Urinary bladder (tissue), 4 donors: Measurements from ENCODE around the gene VPS11. TPM values are rescaled to one million over a fixed set of nuclear protein-coding genes. Genes with fewer than 3 reads are reported as not detected.
"Not testable (repeated sequence)": the region's sequence is repeated elsewhere in the genome, so short reads cannot be mapped to it uniquely, and the experiment has no call there.

Experiments used
- DNase-seq: peaks from one replicate; pipeline ENCODE4 v3.0.0-alpha.2; 2015; ENCODE audit errors: extremely low spot score
- H3K27ac ChIP-seq: one replicate; pipeline ENCODE4 v1.5.1; 2013; ENCODE audit warnings: low read depth, mild to moderate bottlenecking, moderate library complexity
- H3K36me3 ChIP-seq: one replicate; pipeline ENCODE4 v1.6.1; 2013; ENCODE audit warnings: mild to moderate bottlenecking, moderate library complexity; ENCODE audit not compliant: insufficient read depth
- H3K4me1 ChIP-seq: one replicate; pipeline ENCODE4 v1.6.1; 2013; ENCODE audit warnings: mild to moderate bottlenecking, moderate library complexity; ENCODE audit not compliant: insufficient read depth
- H3K4me3 ChIP-seq: one replicate; pipeline ENCODE4 v1.5.1; 2013; ENCODE audit warnings: low read depth, low read length
- WGBS: extraction: QIAGEN DNeasy Blood & Tissue Kit; methylation state at CpG from one replicate; pipeline ENCODE4 v1.1.7; 2013; 5-methylcytosine and 5-hydroxymethylcytosine counted together
- polyA plus RNA-seq: library from polyadenylated mRNA; stranded (reverse); fragments of 200-250 nt; gene quantifications from one replicate; pipeline ENCODE4 v1.2.3, GENCODE V29; 2013
- total RNA-seq: library from RNA; depleted of rRNA; stranded (reverse); fragments of >200 nt; gene quantifications from one replicate; pipeline ENCODE4 v1.2.3, GENCODE V29; 2014
- donor health status: healthy with polysubstance abuse.
- donor health status: healthy.

Gene VPS11
- total and polyA plus RNA-seq, 2 donors = 20.2 to 41.9 TPM

DNA sequence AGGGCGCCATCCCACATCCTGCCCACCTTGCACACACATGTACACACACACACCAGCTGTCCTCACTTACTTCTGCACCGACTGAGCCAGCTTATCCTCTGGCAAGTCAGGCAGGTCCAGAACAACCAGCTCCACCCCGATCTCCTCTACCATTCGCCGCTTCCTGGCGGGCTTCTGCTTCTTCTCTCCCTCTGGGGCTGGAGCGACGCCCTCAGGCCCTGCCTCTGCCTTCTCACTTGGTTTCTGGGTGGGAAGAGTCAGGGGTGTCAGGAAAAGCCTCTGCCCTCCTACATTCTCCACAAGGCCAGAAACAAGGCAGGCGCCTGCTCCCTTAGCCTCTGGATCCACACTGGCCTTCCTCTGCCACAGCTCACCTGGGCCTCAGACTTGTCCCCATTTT, 19.0 kb upstream of the VPS11 start:
- Histone ChIP-seq H3K36me3 (peaks cover 7% of the 10 kb centered on the region), H3K27ac (no peak overlapping the region), H3K4me3 (no peak overlapping the region), H3K4me1 (no peaks in the 10 kb centered on the region)
- WGBS = 95% methylated on average over 9 of the region's 9 CpGs
- DNase-seq = no peak

GRCh38 chr11:119049081-119049480, 18.5 kb upstream of the VPS11 start:
- DNase-seq = no peak
- Histone ChIP-seq H3K27ac (no peak overlapping the region), H3K36me3 (peaks cover 7% of the 10 kb centered on the region), H3K4me3 (no peak overlapping the region), H3K4me1 (no peaks in the 10 kb centered on the region)
- 93% methylated on average over 7 of the region's 7 CpGs for WGBS

DNA sequence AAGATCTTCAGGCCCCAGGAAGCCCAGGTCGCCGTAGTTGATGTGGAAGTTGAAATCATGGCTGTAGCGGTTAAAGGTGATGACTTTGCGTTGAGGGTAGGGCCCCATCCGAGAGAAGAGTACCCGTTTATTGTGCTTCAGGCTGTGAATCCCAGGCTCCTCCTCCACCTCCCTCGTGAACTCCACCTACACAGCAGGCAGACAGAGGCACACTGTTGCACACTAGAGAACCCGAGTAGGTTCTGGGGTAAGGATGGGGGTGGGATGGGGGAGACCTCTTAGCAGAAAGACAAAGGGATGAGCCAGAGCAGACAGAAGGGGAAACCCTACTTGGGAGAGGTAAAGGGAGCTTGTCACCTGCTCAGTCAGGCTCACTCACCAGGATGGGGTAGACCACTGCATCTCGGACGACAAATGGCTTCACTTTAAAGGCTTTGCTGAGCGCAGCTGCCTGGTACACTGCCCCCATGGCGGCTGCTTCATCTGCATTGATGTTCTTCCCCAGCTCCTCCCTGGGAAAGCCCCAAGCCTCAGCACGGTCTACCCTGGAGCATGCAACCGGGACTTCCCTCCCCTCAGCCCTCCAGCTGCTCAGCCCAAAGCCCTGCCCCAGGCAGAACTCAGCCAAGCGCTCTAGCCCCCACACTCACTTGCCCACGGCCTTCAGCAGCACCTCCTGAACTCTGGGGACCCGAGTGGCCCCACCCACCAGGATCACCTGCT, 16.0 kb upstream of the VPS11 start:
- peaks cover 5% of the 10 kb centered on the region for H3K36me3 ChIP-seq
- WGBS = 84% methylated on average over 17 of the region's 17 CpGs
- DNase-seq = no peak
- peaks cover 2% of the 10 kb centered on the region for H3K4me1 ChIP-seq
- no peak overlapping the region for H3K27ac ChIP-seq
- no peak overlapping the region for H3K4me3 ChIP-seq

DNA sequence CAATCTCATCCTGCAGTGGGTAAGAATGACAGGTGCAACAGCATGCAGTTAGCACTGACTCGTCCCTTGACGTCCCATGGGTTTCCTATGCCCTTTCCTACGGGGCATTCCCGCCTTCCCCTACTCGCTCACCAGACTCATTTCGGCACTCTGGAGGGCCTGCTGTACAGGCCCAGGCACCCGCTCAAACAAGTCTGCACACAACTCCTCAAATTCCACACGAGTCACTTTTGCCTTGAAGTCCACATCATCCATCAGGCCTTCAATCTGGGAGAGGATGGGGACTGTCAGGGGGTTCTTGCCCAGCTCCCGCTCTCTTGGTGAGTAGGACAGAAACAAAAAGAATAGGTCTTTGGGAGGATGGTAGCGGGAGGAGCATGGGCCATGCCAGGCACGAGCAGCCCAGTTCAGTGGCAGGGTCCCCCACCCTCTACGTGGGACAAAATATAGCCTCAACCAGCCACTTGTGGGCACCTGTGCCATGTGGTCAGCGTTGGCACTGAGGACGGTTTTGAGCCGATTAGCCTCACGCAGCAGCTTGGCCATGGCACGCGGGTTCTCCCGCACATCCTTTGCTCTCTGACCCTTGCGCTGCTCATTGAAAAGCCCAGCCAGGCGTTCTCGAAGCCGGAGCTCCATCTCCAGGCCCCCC, 15.3 kb upstream of the VPS11 start:
- Histone ChIP-seq H3K4me3 (no peak overlapping the region), H3K4me1 (peaks cover 2% of the 10 kb centered on the region), H3K36me3 (peaks cover 5% of the 10 kb centered on the region), H3K27ac (no peak overlapping the region)
- no peak for DNase-seq
- 94% methylated on average over 23 of the region's 23 CpGs for WGBS

DNA sequence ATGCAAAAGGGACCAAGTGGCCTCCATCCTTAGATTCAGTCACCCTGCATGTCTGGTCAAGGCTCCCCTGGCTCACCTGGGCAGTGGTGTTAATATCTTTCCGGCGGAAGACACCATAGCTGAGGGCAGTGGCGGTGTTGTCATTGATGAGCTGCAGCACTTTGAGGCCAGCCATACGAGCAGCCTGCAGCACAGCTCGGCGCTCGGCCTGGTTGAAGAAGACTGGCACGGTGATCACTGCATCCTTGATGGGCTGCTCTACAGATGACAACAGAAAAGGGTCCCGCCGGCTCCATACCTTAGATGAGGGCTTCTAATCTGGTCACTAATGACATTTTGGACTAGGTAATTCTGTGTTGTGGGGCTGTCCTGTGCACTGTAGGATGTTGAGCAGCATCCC, 13.2 kb upstream of the VPS11 start:
- no peak overlapping the region for H3K4me3 ChIP-seq
- DNase-seq = no peak
- no peak overlapping the region for H3K27ac ChIP-seq
- peaks cover 2% of the 10 kb centered on the region for H3K36me3 ChIP-seq
- WGBS = 96% methylated on average over 10 of the region's 10 CpGs
- H3K4me1 ChIP-seq = peaks cover 2% of the 10 kb centered on the region

DNA sequence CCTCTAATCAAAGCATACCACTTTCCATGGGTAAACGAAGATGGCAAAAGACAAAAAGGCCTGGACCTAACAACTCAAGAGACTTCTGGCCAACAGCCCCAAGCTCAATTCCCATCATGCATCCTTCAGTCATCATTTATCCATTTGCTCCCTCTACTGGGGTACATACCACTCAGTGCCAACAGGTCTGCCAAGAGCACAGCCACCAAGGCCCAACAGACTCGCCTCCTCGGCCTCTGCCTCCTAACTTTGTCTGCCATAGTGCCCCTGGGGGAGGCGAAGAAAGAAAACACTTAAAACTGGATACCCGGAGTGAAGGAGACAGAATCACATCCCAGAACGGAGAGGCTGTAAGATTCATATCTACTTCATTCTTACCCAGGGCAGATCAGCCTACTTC, 11.7 kb upstream of the VPS11 start:
- WGBS = 45% methylated on average over 6 of the region's 6 CpGs
- H3K27ac ChIP-seq = no peak overlapping the region
- H3K4me1 ChIP-seq = peaks cover 2% of the 10 kb centered on the region
- H3K36me3 ChIP-seq = no peaks in the 10 kb centered on the region
- peak overlapping the region; percentile 92 for H3K4me3 ChIP-seq
- no peak for DNase-seq

- WGBS = under 1% methylated on average over 48 of the region's 48 CpGs
- Histone ChIP-seq H3K4me3 (peak overlapping the region; percentile 92), H3K27ac (peak overlapping the region; percentile 80), H3K4me1 (peaks cover 2% of the 10 kb centered on the region), H3K36me3 (no peaks in the 10 kb centered on the region)
- no peak for DNase-seq
Observed at GRCh38 chr11:119056421-119056999, 11.1 kb upstream of the VPS11 start.

DNA sequence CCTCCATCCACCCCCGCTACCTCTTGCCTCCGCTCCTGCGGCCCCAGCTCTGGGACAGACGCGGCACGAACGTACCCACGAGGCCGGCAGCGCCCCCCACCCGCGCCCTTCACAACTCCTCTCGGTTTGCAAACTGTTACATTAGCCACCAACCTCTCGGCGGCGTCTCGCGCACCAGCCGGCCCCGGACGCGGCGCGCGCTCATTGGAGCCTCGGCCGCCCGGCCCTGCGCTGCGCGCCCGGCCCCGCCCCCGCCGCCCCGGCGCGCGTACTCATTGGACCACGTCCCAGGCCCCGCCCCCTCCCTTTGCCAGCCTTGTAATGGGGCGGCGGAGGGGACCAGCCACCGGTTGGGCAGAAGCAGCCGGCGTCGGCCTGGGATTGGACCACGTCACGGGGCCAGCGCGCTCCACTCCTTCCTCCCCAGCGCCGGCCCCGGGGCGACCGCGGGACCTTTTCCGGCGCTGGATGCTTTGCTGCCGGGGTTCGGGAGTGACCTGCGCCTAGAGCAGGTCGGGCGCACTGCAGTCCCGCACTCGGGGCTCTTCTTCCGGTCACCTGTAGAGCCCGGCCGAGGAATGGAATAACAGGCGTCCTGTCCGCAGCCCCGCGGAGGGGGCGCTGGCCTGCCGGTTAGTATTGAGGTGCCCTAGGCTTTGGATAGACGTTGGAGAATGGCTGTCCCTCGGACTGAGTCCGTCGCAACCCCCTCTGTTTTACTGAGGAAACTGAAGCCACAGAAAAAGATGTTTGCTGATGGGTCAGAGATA, 10.4 kb upstream of the VPS11 start, which contains the start of gene HYOU1:
Gene HYOU1 (minus strand): TSS at position 206 of the 770 bp plus-strand sequence. CDS start 1,045 bp downstream, outside the sequence.
- H3K4me3 ChIP-seq = peak within 1 kb of the TSS; percentile 92
- peak; percentile 91 for DNase-seq
- peak within 1 kb of the TSS; percentile 84 for H3K27ac ChIP-seq
- peaks cover 2% of the 10 kb centered on the region for H3K4me1 ChIP-seq
- H3K36me3 ChIP-seq = no peaks in the 10 kb centered on the region
- WGBS = under 1% methylated on average over 79 of the region's 79 CpGs

- 87% methylated on average over 27 of the region's 35 CpGs for WGBS
- H3K27ac ChIP-seq, DNase-seq, H3K4me1 ChIP-seq, H3K36me3 ChIP-seq, H3K4me3 ChIP-seq: not testable (repeated sequence)
Observed at GRCh38 chr11:119059128-119059527, 8.5 kb upstream of the VPS11 start.

DNA sequence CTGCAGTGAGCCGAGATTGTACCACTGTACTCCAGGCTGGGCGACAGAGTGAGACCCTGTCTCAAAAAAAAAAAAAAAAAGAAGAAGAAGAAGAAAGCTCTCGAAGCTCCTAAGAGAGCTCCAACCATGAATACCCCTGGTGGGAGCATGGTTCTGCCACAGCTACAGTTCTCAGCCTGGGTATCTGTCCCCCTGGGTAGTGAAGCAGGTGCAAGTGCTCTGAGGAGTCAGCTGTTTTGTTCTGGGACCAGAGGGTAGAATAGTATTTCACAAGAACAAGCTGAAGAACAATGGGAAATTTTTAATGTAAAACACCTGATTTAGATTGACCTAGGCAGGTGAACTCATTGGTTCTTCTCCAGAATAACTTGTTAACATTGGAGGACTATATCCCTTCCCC, 6.4 kb upstream of the VPS11 start:
- Histone ChIP-seq H3K27ac (no peak overlapping the region), H3K36me3 (no peaks in the 10 kb centered on the region), H3K4me1 (no peaks in the 10 kb centered on the region), H3K4me3 (no peak overlapping the region)
- no peak for DNase-seq
- WGBS = 97% methylated on average over 3 of the region's 3 CpGs

DNA sequence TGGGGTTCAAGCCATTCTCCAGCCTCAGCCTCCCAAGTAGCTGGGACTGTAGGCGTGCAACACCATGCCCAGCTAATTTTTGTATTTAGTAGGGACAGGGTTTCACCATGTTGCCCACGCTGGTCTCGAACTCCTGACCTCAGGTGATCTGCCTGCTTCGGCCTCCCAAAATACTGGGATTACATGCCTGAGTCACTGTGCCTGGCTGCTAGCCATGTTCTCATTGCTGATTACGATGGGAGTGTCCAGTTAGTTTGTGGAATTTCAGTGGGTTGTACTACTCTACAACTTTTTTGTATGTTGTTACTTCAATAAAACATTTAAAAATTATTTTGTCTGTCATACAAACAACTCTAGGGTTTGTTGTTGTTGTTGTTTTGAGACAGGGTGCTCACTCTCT, 4.8 kb upstream of the VPS11 start:
- Histone ChIP-seq H3K4me1 (no peaks in the 10 kb centered on the region), H3K36me3 (no peaks in the 10 kb centered on the region), H3K4me3 (no peak overlapping the region), H3K27ac (no peak overlapping the region)
- WGBS = 54% methylated on average over 5 of the region's 5 CpGs
- DNase-seq = no peak

DNA sequence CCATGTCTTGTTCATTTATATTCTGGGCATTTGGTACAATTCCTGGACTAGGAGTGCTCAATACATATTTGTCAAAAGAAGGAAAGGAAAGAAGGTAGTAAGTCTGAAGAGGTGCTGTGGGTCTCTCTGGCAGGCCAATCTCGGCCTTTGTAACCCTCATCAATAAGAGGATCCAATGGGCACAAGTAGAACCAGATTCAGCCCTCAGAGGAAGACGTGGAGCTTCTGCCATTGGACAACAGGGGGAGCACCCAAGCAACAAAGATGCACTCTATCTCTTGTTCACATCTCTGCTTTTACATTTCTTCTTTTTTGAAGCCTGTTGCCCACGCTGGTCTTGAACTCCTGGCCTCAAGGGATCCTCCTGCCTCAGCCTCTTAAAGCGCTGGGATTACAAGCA, 2.2 kb upstream of the VPS11 start:
- Histone ChIP-seq H3K36me3 (no peaks in the 10 kb centered on the region), H3K27ac (no peak overlapping the region), H3K4me1 (no peaks in the 10 kb centered on the region), H3K4me3 (no peak overlapping the region)
- WGBS = 58% methylated on average over 4 of the region's 4 CpGs
- DNase-seq = no peak

DNA sequence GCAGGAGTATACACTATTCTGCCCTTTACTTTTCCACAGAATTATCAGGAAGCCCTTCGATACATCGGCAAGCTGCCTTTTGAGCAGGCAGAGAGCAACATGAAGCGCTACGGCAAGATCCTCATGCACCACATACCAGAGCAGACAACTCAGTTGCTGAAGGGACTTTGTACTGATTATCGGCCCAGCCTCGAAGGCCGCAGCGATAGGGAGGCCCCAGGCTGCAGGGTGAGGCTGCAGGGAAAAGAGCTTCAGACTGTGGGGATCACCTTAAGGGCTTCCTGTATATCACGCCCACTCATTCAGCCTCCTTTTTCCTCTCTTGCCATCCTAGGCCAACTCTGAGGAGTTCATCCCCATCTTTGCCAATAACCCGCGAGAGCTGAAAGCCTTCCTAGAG, 10.2 kb downstream of the VPS11 start:
- DNase-seq = no peak
- Histone ChIP-seq H3K36me3 (peaks cover 12% of the 10 kb centered on the region), H3K4me1 (no peaks in the 10 kb centered on the region), H3K27ac (no peak overlapping the region), H3K4me3 (no peak overlapping the region)
- 96% methylated on average over 11 of the region's 11 CpGs for WGBS
